ENCODE measurements around the gene SCAPER. TPM values are rescaled to one million over a fixed set of nuclear protein-coding genes. Genes with fewer than 3 reads are reported as not detected.

SCAPER gene
- total and polyA plus RNA-seq, 2 of the 4 experiments (the other 2 are of a cell fraction) = 2.9 to 9.7 TPM

- ATAC-seq (ENCODE audit: low read depth) (no peak), DNase-seq (no peak)
- Histone ChIP-seq H2BK20ac (ENCODE audit: low read depth, low read length) (no peak overlapping the region), H3K4ac (ENCODE audit: low read depth, low read length) (no peak overlapping the region), H2BK5ac (ENCODE audit: low read depth, low read length, poor library complexity, severe bottlenecking) (no peak overlapping the region), H3K36me3 (ENCODE audit: control insufficient read depth, insufficient read depth, low read length) (no peaks in the 10 kb centered on the region), H3K79me1 (ENCODE audit: low read depth in 1 of 2, low read length in 2 of 2) (peaks cover 3 to 5% of the 10 kb centered on the region in 2 experiments; a peak in 2 of 4 replicates), H4K8ac (ENCODE audit: low read depth in 2 of 2, low read length in 2 of 2) (no peak overlapping the region), H3K23ac (ENCODE audit: low read depth, low read length) (no peak overlapping the region), H2AK9ac (replicated peaks; ENCODE audit: low read depth, low read length, poor library complexity) (no peak overlapping the region), H4K20me1 (ENCODE audit: insufficient read depth, low read length) (no peaks in the 10 kb centered on the region), H3K9ac (ENCODE audit: low read depth, low read length) (no peak overlapping the region), H3K9me3 (ENCODE audit: control insufficient read depth, insufficient read depth, low read length) (peaks cover 3% of the 10 kb centered on the region), H4K5ac (ENCODE audit: low read depth, low read length) (no peak overlapping the region), H3K18ac (ENCODE audit: low read depth, low read length) (no peak overlapping the region), H3K14ac (replicated peaks; ENCODE audit: low read depth, low read length) (no peak overlapping the region), H2BK120ac (ENCODE audit: low read depth, low read length) (no peak overlapping the region), H3K27ac (ENCODE audit: insufficient read depth, low read length) (no peak overlapping the region), H3K9me1 (ENCODE audit: insufficient read depth, low read length) (0 out of 2 replicates have a peak, but pooled peaks cover 3% of the 10 kb centered on the region), H3K4me2 (ENCODE audit: low read depth, low read length) (no peak overlapping the region), H3K27me3 (ENCODE audit: control insufficient read depth, insufficient read depth, low read length) (no peaks in the 10 kb centered on the region), H3K4me3 (ENCODE audit: insufficient read depth, low read depth, low read length) (no peak overlapping the region), H2AFZ (replicated peaks; ENCODE audit: low read length, poor library complexity) (no peak overlapping the region), H4K91ac (ENCODE audit: insufficient read depth, low read depth, low read length) (no peak overlapping the region), H2AK5ac (ENCODE audit: low read depth, low read length) (no peak overlapping the region), H3K56ac (ENCODE audit: extremely low read depth, insufficient read depth, low read length) (no peak overlapping the region), H3K4me1 (ENCODE audit: control insufficient read depth, insufficient read depth, low read length) (no peaks in the 10 kb centered on the region), H2BK15ac (ENCODE audit: low read depth, low read length) (no peak overlapping the region)
- intact Hi-C loops (cut with micrococcal nuclease) (no loop called here), dilution Hi-C loops (cut with HindIII; ENCODE audit: low sequenced_read_pairs, unreplicated experiment) (no loop called here), in situ Hi-C loops (cut with MboI; ENCODE audit: low sequenced_read_pairs) (no loop called here)
- WGBS, 2 experiments (ENCODE audit: extremely low coverage in 2 of 2, insufficient read length in 1 of 2) = no CpG with 5 or more reads among the region's 1 CpG
- BruUV-seq (replicated peaks) = no TSS peak
- POLR2A ChIA-PET (ENCODE audit: unreplicated experiment) = no interaction called here
- CTCF ChIA-PET = no interaction called here
- TF ChIP-seq CTCF (conservative IDR thresholded peaks at IDR 0.05; ENCODE audit: low read depth, low read length) (no peak), CEBPB (IDR thresholded peaks at IDR 0.05; ENCODE audit: low read depth, low read length) (no peak), POLR2A (IDR thresholded peaks at IDR 0.05; ENCODE audit: low read depth, low read length) (no peak), NFE2L2 (IDR thresholded peaks at IDR 0.05; ENCODE audit: low read depth, low read length) (no peak), BHLHE40 (IDR thresholded peaks at IDR 0.05; ENCODE audit: low read depth, low read length) (no peak), RFX5 (IDR thresholded peaks at IDR 0.05; ENCODE audit: low read depth, low read length) (no peak), MAFK (IDR thresholded peaks at IDR 0.05; ENCODE audit: low read depth, low read length) (no peak), RCOR1 (IDR thresholded peaks at IDR 0.05; ENCODE audit: insufficient replicate concordance, low read length) (no peak), FOS (IDR thresholded peaks at IDR 0.05; ENCODE audit: low read depth, low read length) (no peak), ELK1 (IDR thresholded peaks at IDR 0.05; ENCODE audit: borderline replicate concordance, low read depth, low read length) (no peak), MAZ (IDR thresholded peaks at IDR 0.05; ENCODE audit: borderline replicate concordance, low read depth, low read length) (no peak)
Measured at GRCh38 chr15:76846782-76847181, 58.4 kb downstream of the SCAPER start.
